K562 (cell line): ENCODE data around the gene ALDH1A2. TPM values are rescaled to one million over a fixed set of nuclear protein-coding genes. Genes with fewer than 3 reads are reported as not detected.

Source experiments
- ATF1 ChIP-seq, 2 experiments: fragments of 450-650 bp in 1 of 2; IDR thresholded peaks; 2 replicates each; pipeline ENCODE4 v1.6.1; 2016; ENCODE audit warnings: missing compliant biosample characterization in 1 of 2, missing genetic modification characterization in 1 of 2
- CSDE1 ChIP-seq, 2 experiments: fragments of 450-650 bp; IDR thresholded peaks; 2 replicates each; pipeline ENCODE4 v1.6.1; 2016; ENCODE audit warnings: mild to moderate bottlenecking in 1 of 2
- DACH1 ChIP-seq: fragments of 450-650 bp; IDR thresholded peaks from 2 replicates; pipeline ENCODE4 v1.6.1; 2018; ENCODE audit not compliant: partially characterized antibody
- ESRRB ChIP-seq: fragments of 250-450 bp; sonication (Bioruptor Pico); IDR thresholded peaks from 2 replicates; pipeline ENCODE4 v1.5.0; 2020; ENCODE audit warnings: mild to moderate bottlenecking, moderate library complexity, borderline replicate concordance
- EZH2 ChIP-seq: IDR thresholded peaks from 2 replicates; pipeline ENCODE4 v1.6.1; 2012; ENCODE audit warnings: low read depth, mild to moderate bottlenecking, inconsistent platforms, low read length, borderline replicate concordance
- HDAC2 ChIP-seq: fragments of 450-650 bp; IDR thresholded peaks from 2 replicates; pipeline ENCODE4 v1.6.1; 2016; ENCODE audit warnings: mild to moderate bottlenecking
- HEY1 ChIP-seq: fragments of 250-450 bp; sonication (Bioruptor Pico); IDR thresholded peaks from 2 replicates; pipeline ENCODE4 v1.5.0; 2020; ENCODE audit warnings: mild to moderate bottlenecking, moderate library complexity, borderline replicate concordance
- HNRNPH1 ChIP-seq: fragments of 200-400 bp; formaldehyde crosslinking; optimal IDR thresholded peaks from 2 replicates; pipeline ENCODE3; 2017; ENCODE audit warnings: low read depth, mild to moderate bottlenecking, low read length, moderate library complexity
- KLF13 ChIP-seq: fragments of 450-650 bp; IDR thresholded peaks from 2 replicates; pipeline ENCODE4 v1.6.1; 2016; ENCODE audit warnings: missing genetic modification characterization, low read depth, mild to moderate bottlenecking, missing compliant biosample characterization, moderate library complexity, borderline replicate concordance
- NELFE ChIP-seq: IDR thresholded peaks from 2 replicates; pipeline ENCODE4 v1.6.1; 2011; ENCODE audit warnings: mild to moderate bottlenecking; ENCODE audit not compliant: insufficient read depth, insufficient read length
- NFE2L1 ChIP-seq: fragments of 450-650 bp; IDR thresholded peaks from 2 replicates; pipeline ENCODE4 v1.6.1; 2016; ENCODE audit warnings: missing genetic modification characterization, low read depth, mild to moderate bottlenecking, missing compliant biosample characterization, moderate library complexity, borderline replicate concordance
- NONO ChIP-seq, 2 experiments: fragments of 200-400 bp in 1 of 2; fragments of 450-650 bp in 1 of 2; formaldehyde crosslinking in 1 of 2; IDR thresholded peaks; 2 replicates each; pipeline ENCODE4 v1.6.1; 2017; ENCODE audit warnings: low read depth in 2 of 2, mild to moderate bottlenecking in 2 of 2, moderate library complexity in 2 of 2, low read length in 1 of 2
- PRMT5 ChIP-seq: sonication (generic); formaldehyde crosslinking; IDR thresholded peaks from 2 replicates; pipeline ENCODE4 v1.5.0; 2020; ENCODE audit warnings: missing genetic modification reagents
- PRPF4 ChIP-seq: fragments of 200-400 bp; formaldehyde crosslinking; IDR thresholded peaks from one replicate; pipeline ENCODE4 v1.6.1; 2017; ENCODE audit warnings: low read length, low read depth, mild to moderate bottlenecking; ENCODE audit not compliant: insufficient read depth, poor library complexity, severe bottlenecking
- SIX5 ChIP-seq, 2 experiments: IDR thresholded peaks; 2 replicates each; pipeline ENCODE4 v1.6.1; 2011; ENCODE audit warnings: low read length in 2 of 2, borderline replicate concordance in 1 of 2, low read depth in 1 of 2, mild to moderate bottlenecking in 1 of 2, moderate library complexity in 1 of 2; ENCODE audit not compliant: insufficient read depth in 1 of 2
- TAF15 ChIP-seq: fragments of 200-400 bp; formaldehyde crosslinking; IDR thresholded peaks from 2 replicates; pipeline ENCODE4 v1.6.1; 2017; ENCODE audit warnings: mild to moderate bottlenecking, low read depth, low read length, moderate library complexity
- TBL1XR1 ChIP-seq, 2 experiments: IDR thresholded peaks; 2 replicates each; pipeline ENCODE4 v1.6.1; 2012; ENCODE audit warnings: improper control_type of control experiment in 2 of 2, low read length in 2 of 2, mild to moderate bottlenecking in 1 of 2
- ZC3H11A ChIP-seq: IDR thresholded peaks from 2 replicates; pipeline ENCODE4 v1.6.1; 2012; ENCODE audit warnings: low read depth, low read length, improper control_type of control experiment
- ZKSCAN1 ChIP-seq: fragments of 150-350 bp; IDR thresholded peaks from 2 replicates; pipeline ENCODE4 v1.6.1; 2016; ENCODE audit warnings: low read depth, low read length
- ZNF431 ChIP-seq: sonication (generic); formaldehyde crosslinking; IDR thresholded peaks from 2 replicates; pipeline ENCODE4 v1.8.0; 2022; ENCODE audit warnings: mild to moderate bottlenecking, missing genetic modification reagents
- polyA plus RNA-seq, 8 experiments: library from polyadenylated mRNA; depleted of rRNA in 4 of 8; stranded (reverse) in 5 of 8; unstranded in 3 of 8; fragments of >200 nt; fragmentation: Nextera tagmentation in 2 of 8; fragmentation: Illumina TruSeq in 1 of 8; extraction: Ambion mirVana in 2 of 8; extraction: Trizol in 1 of 8; gene quantifications; 2 replicates each; pipeline versions ENCODE4 v1.2.1 to v1.2.3, GENCODE V29; 2011 to 2014; ENCODE audit warnings: inconsistent platforms in 1 of 8, missing spikeins in 1 of 8
- total RNA-seq, 7 experiments: library from RNA; depleted of rRNA in 6 of 7; stranded (reverse); fragments of >200 nt in 6 of 7; fragmentation: Illumina TruSeq in 2 of 7; extraction: Trizol in 2 of 7; gene quantifications; 2 replicates each; pipeline versions ENCODE4 v1.2.1 to v1.2.3, GENCODE V29; 2011 to 2021; ENCODE audit warnings: low replicate concordance in 1 of 7
- TF ChIP-seq, protein P1 (sequence below): fragments of 450-650 bp; formaldehyde crosslinking; IDR thresholded peaks from 2 replicates; pipeline ENCODE4 v1.4.0; 2022; ENCODE audit warnings: missing genetic modification characterization
- TF ChIP-seq, protein P2 (sequence below): conservative IDR thresholded peaks from 2 replicates; pipeline ENCODE4 v1.6.1; 2011; ENCODE audit warnings: low read depth, mild to moderate bottlenecking, low read length; ENCODE audit not compliant: control insufficient read depth
- TF ChIP-seq, protein P3 (sequence below): fragments of 450-650 bp; conservative IDR thresholded peaks from 2 replicates; pipeline ENCODE4 v1.6.1; 2016; ENCODE audit warnings: missing genetic modification characterization, low read depth, mild to moderate bottlenecking, missing compliant biosample characterization, moderate library complexity

The ALDH1A2 gene
- total and polyA plus RNA-seq, 9 of the 15 experiments (the other 6 are each of a cell fraction or from before 2014, with no cell fraction given), result 115 to 393 (median 333) TPM

DNA sequence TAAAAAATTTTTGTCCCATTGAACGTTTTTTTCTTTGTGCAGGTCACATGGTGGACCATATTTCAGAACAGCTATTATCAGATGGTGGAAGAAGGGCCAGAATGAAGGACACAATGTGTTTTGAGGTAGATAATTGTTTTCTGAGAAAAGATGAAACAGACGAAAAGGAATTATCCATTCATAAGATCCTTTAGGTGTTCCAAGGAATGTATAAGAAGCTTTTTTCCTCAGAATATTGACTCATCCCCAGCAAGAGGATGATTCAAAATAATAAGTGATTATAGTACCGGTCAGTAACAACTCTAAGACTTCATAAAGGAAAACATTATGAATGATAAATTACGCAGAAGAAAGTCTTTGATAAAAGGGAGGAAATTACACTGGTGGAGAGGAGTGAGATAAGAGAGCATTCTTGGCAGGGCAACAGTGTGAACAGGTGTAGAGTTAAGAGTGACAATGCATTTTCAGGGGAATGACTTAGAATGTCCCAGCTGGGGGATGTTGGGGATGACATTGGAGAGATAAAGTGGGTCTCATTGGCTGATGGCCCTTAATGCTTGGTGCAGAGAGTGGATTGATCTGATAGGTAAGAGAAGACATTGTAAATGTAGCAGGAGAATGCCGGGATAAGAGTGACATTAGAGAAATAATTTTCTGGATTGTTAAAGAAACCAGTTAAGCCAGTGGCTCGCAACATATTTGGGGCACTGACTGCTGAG, 45.6 kb upstream of the ALDH1A2 start (continued):
- TF ChIP-seq, protein P1, sequence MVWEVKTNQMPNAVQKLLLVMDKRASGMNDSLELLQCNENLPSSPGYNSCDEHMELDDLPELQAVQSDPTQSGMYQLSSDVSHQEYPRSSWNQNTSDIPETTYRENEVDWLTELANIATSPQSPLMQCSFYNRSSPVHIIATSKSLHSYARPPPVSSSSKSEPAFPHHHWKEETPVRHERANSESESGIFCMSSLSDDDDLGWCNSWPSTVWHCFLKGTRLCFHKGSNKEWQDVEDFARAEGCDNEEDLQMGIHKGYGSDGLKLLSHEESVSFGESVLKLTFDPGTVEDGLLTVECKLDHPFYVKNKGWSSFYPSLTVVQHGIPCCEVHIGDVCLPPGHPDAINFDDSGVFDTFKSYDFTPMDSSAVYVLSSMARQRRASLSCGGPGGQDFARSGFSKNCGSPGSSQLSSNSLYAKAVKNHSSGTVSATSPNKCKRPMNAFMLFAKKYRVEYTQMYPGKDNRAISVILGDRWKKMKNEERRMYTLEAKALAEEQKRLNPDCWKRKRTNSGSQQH (CRISPR knock-in tag), result peak; percentile 58; the same call in 1 of the 2 replicates
- TF ChIP-seq CSDE1 (IDR thresholded peaks at IDR 0.05) (peak in 1 of 2 experiments; percentile 54; a peak in 1 of 4 replicates), ZKSCAN1 (no peak), NELFE (no peak), ZNF431 (CRISPR knock-in tag) (no peak), HEY1 (CRISPR knock-in tag) (no peak), SIX5 (IDR thresholded peaks at IDR 0.05; ENCODE audit: borderline replicate concordance in 1 of 2, insufficient read depth in 1 of 2, low read depth in 1 of 2, low read length in 2 of 2) (no peak), PRMT5 (no peak), ATF1 (CRISPR knock-in tag; IDR thresholded peaks at IDR 0.05) (no peak), ATF1 (tag; IDR thresholded peaks at IDR 0.05) (peak; percentile 71), DACH1 (peak; percentile 99), TAF15 (no peak), PRPF4 (no peak), NFE2L1 (tag) (peak; percentile 83), ESRRB (CRISPR knock-in tag) (no peak), EZH2 (no peak), NONO (IDR thresholded peaks at IDR 0.05; ENCODE audit: low read depth in 2 of 2, low read length in 1 of 2) (no peak), TBL1XR1 (IDR thresholded peaks at IDR 0.05; ENCODE audit: low read length in 2 of 2) (peak in 1 of 2 experiments; percentile 52; a peak in 3 of 4 replicates), ZC3H11A (no peak), HDAC2 (peak; percentile 92), HNRNPH1 (no peak), KLF13 (tag) (0 out of 2 replicates have a peak, but pooled peaks have one; percentile 15)
- TF ChIP-seq, protein P2, sequence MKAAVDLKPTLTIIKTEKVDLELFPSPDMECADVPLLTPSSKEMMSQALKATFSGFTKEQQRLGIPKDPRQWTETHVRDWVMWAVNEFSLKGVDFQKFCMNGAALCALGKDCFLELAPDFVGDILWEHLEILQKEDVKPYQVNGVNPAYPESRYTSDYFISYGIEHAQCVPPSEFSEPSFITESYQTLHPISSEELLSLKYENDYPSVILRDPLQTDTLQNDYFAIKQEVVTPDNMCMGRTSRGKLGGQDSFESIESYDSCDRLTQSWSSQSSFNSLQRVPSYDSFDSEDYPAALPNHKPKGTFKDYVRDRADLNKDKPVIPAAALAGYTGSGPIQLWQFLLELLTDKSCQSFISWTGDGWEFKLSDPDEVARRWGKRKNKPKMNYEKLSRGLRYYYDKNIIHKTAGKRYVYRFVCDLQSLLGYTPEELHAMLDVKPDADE, result no peak
- TF ChIP-seq, protein P3, sequence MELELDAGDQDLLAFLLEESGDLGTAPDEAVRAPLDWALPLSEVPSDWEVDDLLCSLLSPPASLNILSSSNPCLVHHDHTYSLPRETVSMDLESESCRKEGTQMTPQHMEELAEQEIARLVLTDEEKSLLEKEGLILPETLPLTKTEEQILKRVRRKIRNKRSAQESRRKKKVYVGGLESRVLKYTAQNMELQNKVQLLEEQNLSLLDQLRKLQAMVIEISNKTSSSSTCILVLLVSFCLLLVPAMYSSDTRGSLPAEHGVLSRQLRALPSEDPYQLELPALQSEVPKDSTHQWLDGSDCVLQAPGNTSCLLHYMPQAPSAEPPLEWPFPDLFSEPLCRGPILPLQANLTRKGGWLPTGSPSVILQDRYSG (tag), result 0 out of 2 replicates have a peak, but pooled peaks have one; percentile 19
